SH-SY5Y (cell line): ENCODE data around the gene EHBP1.

Experiments
- GATA2 ChIP-seq: IDR thresholded peaks from 2 replicates; pipeline ENCODE4 v1.6.1; 2011; ENCODE audit warnings: mild to moderate bottlenecking, low read depth, low read length
- GATA3 ChIP-seq: IDR thresholded peaks from 2 replicates; pipeline ENCODE4 v1.6.1; 2011; ENCODE audit warnings: low read depth, mild to moderate bottlenecking, low read length, moderate library complexity

DNA sequence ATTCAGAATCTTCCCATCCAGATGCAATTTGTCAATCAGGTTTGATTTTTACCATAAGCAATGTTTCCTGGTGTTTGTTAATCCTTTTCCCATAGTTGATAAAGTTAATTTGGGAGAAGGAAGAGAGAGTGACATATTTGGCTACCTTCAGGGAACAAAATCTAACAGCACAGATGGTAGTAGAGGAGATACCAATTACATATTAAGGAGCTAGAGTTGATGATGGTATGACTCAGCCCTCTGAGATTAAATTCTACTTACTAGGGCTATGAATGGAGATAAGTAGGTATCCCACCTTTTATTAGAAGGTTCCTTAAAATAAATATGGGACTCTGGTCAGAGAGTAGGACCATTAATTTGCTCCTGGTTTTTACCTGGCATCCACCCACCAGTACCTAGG is 139.7 kb downstream of the EHBP1 start:
- TF ChIP-seq GATA2 (no peak), GATA3 (no peak)
